Body of pancreas (tissue), 4 donors: Measurements from ENCODE around the gene DCDC2C. TPM values are rescaled to one million over a fixed set of nuclear protein-coding genes. Genes with fewer than 3 reads are reported as not detected.

ENCODE experiments used
- ATAC-seq: fragments of 150-250 bp; one replicate; pipeline ENCODE4 v1.9.1; 2016
- DNase-seq, 4 donors: peaks; one replicate each; pipeline ENCODE4 v3.0.0-alpha.2; 2019
- H3K27ac ChIP-seq, 4 donors: fragments of 200-600 bp; sonication (generic); 1 replicate in 3 of 4; 2 replicates in 1 of 4; pipeline versions ENCODE4 v1.5.1 to v1.6.1; 2016 to 2019; ENCODE audit warnings: mild to moderate bottlenecking in 1 of 4, mixed read lengths in 1 of 4, moderate library complexity in 1 of 4
- H3K27me3 ChIP-seq, 2 donors: fragments of 200-600 bp; sonication (generic); one replicate each; pipeline ENCODE4 v1.6.0; 2016; ENCODE audit warnings: mild to moderate bottlenecking in 1 of 2
- H3K36me3 ChIP-seq, 2 donors: fragments of 200-600 bp; sonication (generic); replicated peaks in 1 of 2; 2 replicates each; pipeline ENCODE4 v1.5.1; 2016; ENCODE audit warnings: low read depth in 2 of 2; ENCODE audit not compliant: insufficient read depth in 1 of 2
- H3K4me1 ChIP-seq: fragments of 200-600 bp; sonication (generic); one replicate; pipeline ENCODE4 v1.6.0; 2016
- H3K4me3 ChIP-seq, 2 donors: fragments of 200-600 bp; sonication (generic); 1 replicate in 1 of 2; 2 replicates in 1 of 2; pipeline ENCODE4 v1.5.1; 2016 to 2019
- H3K9me3 ChIP-seq, 3 donors: fragments of 200-600 bp; sonication (generic); 1 replicate in 2 of 3; 2 replicates in 1 of 3; pipeline ENCODE4 v1.5.1; 2016
- POLR2A ChIP-seq, 3 donors: fragments of 450-650 bp; IDR thresholded peaks; one replicate each; pipeline ENCODE4 v1.6.1; 2016; ENCODE audit warnings: antibody characterized with exemption in 3 of 3, mild to moderate bottlenecking in 2 of 3
- WGBS, 2 donors: methylation state at CpG; one replicate each; pipeline ENCODE4 v1.1.5; 2017; 5-methylcytosine and 5-hydroxymethylcytosine counted together
- intact Hi-C: fragments of 100-400 bp; cut with DNase I; formaldehyde crosslinking; loops from one replicate; pipeline ENCODE4 v1.15.1; 2023
- total RNA-seq, 2 donors: library from RNA; depleted of rRNA; stranded (reverse); fragments of >200 nt; gene quantifications; one replicate each; pipeline ENCODE4 v1.1.0, GENCODE V29; 2016
- TF ChIP-seq, protein P1 (sequence below), 7 experiments: fragments of 450-650 bp in 4 of 7; fragments of 200-600 bp in 3 of 7; sonication (generic) in 3 of 7; IDR thresholded peaks; one replicate each; pipeline ENCODE4 v1.5.1; 2016 to 2019; ENCODE audit warnings: antibody characterized with exemption in 7 of 7

The DCDC2C gene
- total RNA-seq, 2 donors from 2014 or later = not detected

DNA sequence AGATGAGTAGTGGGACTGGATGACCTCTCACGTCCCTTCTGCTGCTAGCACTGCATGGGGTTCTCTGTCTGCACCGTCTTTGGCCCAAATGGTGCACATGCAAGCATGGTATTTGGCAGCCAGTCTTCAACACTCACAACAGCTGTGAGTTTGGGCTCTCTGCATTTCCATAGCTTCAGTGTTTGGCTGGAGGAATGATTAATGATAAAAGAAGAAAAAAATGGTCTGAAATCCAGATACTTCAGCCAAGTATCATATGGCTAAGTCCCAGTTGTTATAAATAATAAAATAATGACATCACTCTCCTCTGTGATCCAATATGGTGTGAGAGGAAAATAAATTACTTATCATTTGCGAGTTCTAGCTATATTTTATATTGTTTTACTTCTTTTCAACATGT, 173.3 kb downstream of the DCDC2C start:
- H3K27me3 ChIP-seq = no peaks in the 10 kb centered on the region
- no peak overlapping the region for H3K27ac ChIP-seq
- no peak overlapping the region for H3K4me3 ChIP-seq
- 38 to 40% methylated on average over 3 of the region's 3 CpGs for WGBS, 2 donors
- no peak for ATAC-seq
- H3K9me3 ChIP-seq = no peaks in the 10 kb centered on the region
- intact Hi-C loops = no loop called here
- no peak for TF ChIP-seq POLR2A (IDR thresholded peaks at IDR 0.05)
- TF ChIP-seq, protein P1, sequence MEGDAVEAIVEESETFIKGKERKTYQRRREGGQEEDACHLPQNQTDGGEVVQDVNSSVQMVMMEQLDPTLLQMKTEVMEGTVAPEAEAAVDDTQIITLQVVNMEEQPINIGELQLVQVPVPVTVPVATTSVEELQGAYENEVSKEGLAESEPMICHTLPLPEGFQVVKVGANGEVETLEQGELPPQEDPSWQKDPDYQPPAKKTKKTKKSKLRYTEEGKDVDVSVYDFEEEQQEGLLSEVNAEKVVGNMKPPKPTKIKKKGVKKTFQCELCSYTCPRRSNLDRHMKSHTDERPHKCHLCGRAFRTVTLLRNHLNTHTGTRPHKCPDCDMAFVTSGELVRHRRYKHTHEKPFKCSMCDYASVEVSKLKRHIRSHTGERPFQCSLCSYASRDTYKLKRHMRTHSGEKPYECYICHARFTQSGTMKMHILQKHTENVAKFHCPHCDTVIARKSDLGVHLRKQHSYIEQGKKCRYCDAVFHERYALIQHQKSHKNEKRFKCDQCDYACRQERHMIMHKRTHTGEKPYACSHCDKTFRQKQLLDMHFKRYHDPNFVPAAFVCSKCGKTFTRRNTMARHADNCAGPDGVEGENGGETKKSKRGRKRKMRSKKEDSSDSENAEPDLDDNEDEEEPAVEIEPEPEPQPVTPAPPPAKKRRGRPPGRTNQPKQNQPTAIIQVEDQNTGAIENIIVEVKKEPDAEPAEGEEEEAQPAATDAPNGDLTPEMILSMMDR (IDR thresholded peaks at IDR 0.05) = no peak
- DNase-seq = no peak
- no peaks in the 10 kb centered on the region for H3K36me3 ChIP-seq
- H3K4me1 ChIP-seq = no peaks in the 10 kb centered on the region

DNA sequence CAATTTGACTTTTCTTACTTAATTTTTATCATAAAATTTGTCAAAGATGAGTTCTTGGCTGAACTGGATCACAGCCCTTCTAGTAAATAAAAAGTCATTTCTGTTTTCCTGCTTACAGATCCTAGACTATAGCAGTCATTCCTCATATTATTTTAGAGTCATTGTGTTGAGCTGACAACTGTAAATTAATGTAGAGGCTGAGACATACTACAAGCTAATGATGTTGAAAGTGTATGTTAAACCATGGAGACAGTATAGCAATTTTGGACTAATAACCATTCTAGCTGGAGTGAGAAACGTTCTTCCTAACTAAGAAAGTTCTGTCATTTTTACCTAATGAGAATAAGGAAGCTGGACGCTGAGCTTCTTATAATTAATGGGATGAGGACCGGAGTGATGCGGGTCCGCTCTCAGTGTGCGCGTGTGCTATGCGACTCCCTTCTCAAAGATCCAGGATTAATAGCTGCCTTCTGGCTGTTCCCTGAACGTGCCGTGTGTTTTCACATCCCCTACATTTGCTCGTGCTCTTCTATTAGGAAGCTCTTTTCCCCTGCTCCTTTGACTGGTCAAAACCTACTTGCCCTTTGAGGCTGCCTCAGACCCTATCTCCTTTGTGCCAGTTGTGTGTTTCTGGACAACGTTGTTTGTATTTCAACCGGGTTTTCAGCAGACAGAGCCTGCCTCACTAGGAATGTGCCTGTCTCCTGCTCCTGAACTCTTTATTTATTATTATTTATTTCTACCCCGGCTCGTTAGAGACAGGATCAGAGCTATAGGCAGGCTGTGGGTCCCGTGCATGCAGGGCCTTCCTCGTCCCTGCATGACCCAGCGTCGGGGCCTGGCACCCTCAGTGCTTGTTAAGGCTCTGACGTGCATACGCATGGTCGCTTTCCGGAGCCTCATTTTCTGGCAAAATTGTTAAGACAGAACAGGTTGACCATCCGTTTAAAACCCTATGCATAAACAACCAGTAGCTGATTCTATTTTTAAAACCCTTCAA, 182.6 kb downstream of the DCDC2C start:
- intact Hi-C loops = no loop called here
- no peak for DNase-seq
- no peak overlapping the region for H3K4me3 ChIP-seq
- TF ChIP-seq, protein P1 (IDR thresholded peaks at IDR 0.05) = no peak
- no peak for TF ChIP-seq POLR2A (IDR thresholded peaks at IDR 0.05)
- ATAC-seq = no peak
- H3K4me1 ChIP-seq = no peaks in the 10 kb centered on the region
- no peaks in the 10 kb centered on the region for H3K27me3 ChIP-seq
- H3K36me3 ChIP-seq = no peaks in the 10 kb centered on the region
- no peak overlapping the region for H3K27ac ChIP-seq
- H3K9me3 ChIP-seq = no peaks in the 10 kb centered on the region
- 59 to 62% methylated on average over 24 of the region's 24 CpGs for WGBS, 2 donors

DNA sequence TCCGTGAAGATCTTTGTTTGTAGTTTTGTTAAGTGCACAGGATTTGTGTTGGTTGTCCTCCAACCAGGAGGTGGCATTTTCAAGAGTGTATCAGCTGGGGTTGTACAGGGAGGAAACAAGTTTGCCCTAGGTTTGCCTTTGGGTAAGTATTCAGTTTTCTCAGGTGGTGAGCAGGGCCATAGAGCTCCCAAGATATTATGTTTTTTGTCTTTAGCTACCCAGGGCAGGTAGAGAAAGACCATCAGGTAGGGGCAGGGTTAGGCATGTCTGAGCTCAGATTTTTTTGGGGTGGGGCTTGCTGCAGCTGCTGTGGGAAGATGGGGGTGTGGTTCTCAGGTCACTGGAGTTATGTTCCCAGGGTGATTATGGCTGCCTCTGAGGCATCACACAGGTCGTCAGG, 191.6 kb downstream of the DCDC2C start:
- no peaks in the 10 kb centered on the region for H3K36me3 ChIP-seq
- no peak for TF ChIP-seq POLR2A (IDR thresholded peaks at IDR 0.05)
- TF ChIP-seq, protein P1 (IDR thresholded peaks at IDR 0.05) = no peak
- H3K9me3 ChIP-seq = no peaks in the 10 kb centered on the region
- ATAC-seq (no peak), DNase-seq (no peak)
- no peaks in the 10 kb centered on the region for H3K4me1 ChIP-seq
- 38 to 51% methylated on average over 2 of the region's 2 CpGs for WGBS, 2 donors
- H3K27me3 ChIP-seq = no peaks in the 10 kb centered on the region
- no peak overlapping the region for H3K27ac ChIP-seq
- no peak overlapping the region for H3K4me3 ChIP-seq
- intact Hi-C loops = no loop called here

Other genes with a start within 250 kb of the DCDC2C start
- 10 to 100 TPM; 18.8 to 22.3 TPM for gene ADI1, start 184.0 kb upstream of the DCDC2C start, total RNA-seq
- 10 to 100 TPM; 10.1 to 11.2 TPM for gene RNASEH1, start 145.2 kb upstream of the DCDC2C start, total RNA-seq
- gene RPS7, start 128.3 kb upstream of the DCDC2C start, total RNA-seq = 1,000 to 10,000 TPM; 1,861 to 2,092 TPM
- gene COLEC11, start 108.5 kb upstream of the DCDC2C start, total RNA-seq = 10 to 100 TPM; 11.5 to 15.3 TPM
- gene ALLC, start 45.4 kb upstream of the DCDC2C start, total RNA-seq = not detected